GM20000 (cell line): ENCODE results near the gene LYPLA2.

Experiments
- DNase-seq: peaks from one replicate; pipeline ENCODE4 v3.0.0; 2012; ENCODE audit warnings: low spot score
- TF ChIP-seq, protein P1 (sequence below): IDR thresholded peaks from 2 replicates; pipeline ENCODE4 v1.5.1; 2012; ENCODE audit warnings: mild to moderate bottlenecking, control low read depth; ENCODE audit errors: extremely low read depth, missing control alignments

The LYPLA2 gene

GRCh38 chr1:23751050-23751814, 39.7 kb upstream of the LYPLA2 start:
- TF ChIP-seq, protein P1, sequence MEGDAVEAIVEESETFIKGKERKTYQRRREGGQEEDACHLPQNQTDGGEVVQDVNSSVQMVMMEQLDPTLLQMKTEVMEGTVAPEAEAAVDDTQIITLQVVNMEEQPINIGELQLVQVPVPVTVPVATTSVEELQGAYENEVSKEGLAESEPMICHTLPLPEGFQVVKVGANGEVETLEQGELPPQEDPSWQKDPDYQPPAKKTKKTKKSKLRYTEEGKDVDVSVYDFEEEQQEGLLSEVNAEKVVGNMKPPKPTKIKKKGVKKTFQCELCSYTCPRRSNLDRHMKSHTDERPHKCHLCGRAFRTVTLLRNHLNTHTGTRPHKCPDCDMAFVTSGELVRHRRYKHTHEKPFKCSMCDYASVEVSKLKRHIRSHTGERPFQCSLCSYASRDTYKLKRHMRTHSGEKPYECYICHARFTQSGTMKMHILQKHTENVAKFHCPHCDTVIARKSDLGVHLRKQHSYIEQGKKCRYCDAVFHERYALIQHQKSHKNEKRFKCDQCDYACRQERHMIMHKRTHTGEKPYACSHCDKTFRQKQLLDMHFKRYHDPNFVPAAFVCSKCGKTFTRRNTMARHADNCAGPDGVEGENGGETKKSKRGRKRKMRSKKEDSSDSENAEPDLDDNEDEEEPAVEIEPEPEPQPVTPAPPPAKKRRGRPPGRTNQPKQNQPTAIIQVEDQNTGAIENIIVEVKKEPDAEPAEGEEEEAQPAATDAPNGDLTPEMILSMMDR: peak; percentile 58
- peak; percentile 79 for DNase-seq

DNA sequence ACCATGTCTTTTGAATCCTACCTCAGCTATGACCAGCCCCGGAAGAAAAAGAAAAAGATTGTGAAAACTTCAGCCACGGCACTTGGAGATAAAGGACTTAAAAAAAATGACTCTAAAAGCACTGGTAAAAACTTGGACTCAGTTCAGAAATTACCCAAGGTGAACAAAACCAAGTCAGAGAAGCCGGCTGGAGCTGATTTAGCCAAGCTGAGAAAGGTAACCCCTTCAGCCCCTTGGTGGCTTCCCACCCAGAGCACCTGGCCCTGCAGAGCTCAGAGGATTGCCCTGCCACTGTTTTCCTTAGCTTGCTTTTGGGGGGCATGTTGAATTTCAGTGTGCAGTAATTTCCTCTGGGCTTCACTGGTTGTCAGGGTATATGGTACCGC, 39.1 kb upstream of the LYPLA2 start:
- no peak for DNase-seq
- TF ChIP-seq, protein P1: no peak

GRCh38 chr1:23752909-23753308, 38.0 kb upstream of the LYPLA2 start:
- TF ChIP-seq, protein P1: no peak
- DNase-seq: no peak

GRCh38 chr1:23756676-23757075, 34.3 kb upstream of the LYPLA2 start:
- TF ChIP-seq, protein P1: no peak
- no peak for DNase-seq

DNA sequence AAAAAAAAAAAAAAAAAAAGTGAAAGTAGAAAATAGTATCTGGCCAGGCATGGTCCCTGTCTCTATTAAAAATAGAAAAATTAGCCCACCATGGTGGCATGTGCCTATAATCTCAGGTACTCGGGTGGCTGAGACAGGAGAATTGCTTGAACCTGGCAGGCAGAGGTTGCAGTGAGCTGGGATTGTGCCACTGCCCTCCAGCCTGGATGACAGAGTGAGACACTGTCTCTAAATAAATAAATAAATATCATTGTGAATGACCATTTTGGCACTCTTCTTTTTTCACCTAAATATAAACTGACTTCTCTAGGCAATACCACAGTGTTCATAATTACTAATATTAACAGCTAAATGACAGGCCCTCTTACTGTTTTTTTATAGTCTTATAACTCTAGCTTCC, 33.1 kb upstream of the LYPLA2 start:
- TF ChIP-seq, protein P1: no peak
- DNase-seq: no peak

DNA sequence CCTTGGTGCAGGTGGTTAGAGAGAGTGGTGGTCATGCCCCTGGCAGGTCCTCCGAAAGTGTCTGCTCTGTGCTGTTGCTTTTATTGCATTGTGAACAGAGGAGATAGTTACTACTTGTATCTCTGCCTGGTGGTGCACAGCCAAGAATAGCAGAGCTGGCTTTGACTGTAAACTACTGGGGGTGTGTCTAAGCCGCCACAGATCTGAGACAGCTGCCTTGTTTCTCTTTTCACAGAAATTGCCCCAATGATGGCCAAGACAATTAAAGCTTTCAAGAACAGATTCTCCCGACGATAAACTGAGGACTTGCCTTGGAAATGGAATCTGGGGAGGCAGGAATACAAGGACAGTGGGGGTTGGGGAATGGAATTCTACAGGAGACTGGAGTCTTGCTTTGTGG, 31.7 kb upstream of the LYPLA2 start:
- DNase-seq: no peak
- TF ChIP-seq, protein P1: no peak

DNA sequence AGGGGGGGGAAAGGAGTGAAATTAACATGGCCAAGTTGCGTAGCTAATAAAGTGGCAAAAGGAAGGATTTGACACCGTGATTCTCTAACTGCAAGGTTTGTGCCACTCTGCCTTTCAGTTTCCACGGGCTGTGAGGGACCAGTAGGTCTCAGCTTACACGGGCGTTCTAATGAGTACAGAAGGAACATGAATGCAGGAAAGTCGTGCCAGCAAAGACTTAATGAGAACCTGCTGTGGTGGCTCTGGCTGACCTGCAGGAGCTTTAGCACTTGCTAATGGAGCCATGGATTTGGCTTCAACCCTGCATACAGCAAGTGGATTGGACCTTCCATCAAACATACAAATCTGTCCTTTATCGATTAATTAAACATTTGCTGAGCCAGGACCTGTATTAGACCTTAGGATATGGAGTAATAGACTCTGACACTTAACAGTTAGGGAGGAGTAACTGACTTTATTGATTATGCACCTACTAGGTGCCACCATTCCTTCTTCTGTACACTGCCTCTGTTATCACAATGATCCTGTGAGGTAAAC, 27.8 kb upstream of the LYPLA2 start:
- TF ChIP-seq, protein P1: no peak
- DNase-seq: no peak
